Measurements from ENCODE around the gene KLF7. TPM values are rescaled to one million over a fixed set of nuclear protein-coding genes. Genes with fewer than 3 reads are reported as not detected.

KLF7 gene
- total and polyA plus RNA-seq, 8 donors: 2.7 to 33.0 (median 7.3) TPM

DNA sequence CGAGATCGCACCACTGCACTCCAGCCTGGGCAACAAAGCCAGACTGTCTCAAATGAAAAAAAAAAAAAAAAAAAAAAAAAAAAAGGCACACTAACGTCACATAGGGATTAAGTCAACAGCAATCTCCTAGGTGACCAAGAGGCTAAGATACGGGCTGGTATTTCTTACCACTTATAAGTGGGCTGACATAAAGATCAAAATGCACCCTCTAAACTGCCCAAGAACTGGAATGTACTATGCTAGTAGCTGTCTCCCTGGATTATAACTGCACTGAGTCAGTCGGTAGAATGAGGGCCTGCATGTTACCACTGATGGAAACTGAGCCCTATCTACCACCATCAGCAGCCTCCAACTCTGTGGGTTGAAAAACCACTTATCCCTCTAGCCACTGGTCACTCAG is 80.6 kb downstream of the KLF7 start:
- no peaks in the 10 kb centered on the region for H3K9me3 ChIP-seq
- peak in 1 of 2 donors; percentile 42 for DNase-seq
- no peak for TF ChIP-seq EP300 (IDR thresholded peaks at IDR 0.05)
- TF ChIP-seq POLR2A (IDR thresholded peaks at IDR 0.05): no peak
- TF ChIP-seq, protein P1, sequence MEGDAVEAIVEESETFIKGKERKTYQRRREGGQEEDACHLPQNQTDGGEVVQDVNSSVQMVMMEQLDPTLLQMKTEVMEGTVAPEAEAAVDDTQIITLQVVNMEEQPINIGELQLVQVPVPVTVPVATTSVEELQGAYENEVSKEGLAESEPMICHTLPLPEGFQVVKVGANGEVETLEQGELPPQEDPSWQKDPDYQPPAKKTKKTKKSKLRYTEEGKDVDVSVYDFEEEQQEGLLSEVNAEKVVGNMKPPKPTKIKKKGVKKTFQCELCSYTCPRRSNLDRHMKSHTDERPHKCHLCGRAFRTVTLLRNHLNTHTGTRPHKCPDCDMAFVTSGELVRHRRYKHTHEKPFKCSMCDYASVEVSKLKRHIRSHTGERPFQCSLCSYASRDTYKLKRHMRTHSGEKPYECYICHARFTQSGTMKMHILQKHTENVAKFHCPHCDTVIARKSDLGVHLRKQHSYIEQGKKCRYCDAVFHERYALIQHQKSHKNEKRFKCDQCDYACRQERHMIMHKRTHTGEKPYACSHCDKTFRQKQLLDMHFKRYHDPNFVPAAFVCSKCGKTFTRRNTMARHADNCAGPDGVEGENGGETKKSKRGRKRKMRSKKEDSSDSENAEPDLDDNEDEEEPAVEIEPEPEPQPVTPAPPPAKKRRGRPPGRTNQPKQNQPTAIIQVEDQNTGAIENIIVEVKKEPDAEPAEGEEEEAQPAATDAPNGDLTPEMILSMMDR (IDR thresholded peaks at IDR 0.05): no peak
- TF ChIP-seq POLR2AphosphoS5 (IDR thresholded peaks at IDR 0.05): no peak
- no peaks in the 10 kb centered on the region for H3K27me3 ChIP-seq
- intact Hi-C loops (cut with DNase I; ENCODE audit: low total_unique reads): no loop called here
- H3K4me3 ChIP-seq: no peak overlapping the region
- 33 to 61% (median 54%) methylated on average over 5 of the region's 5 CpGs for WGBS, 5 donors
- H3K4me1 ChIP-seq: peaks cover 19 to 60% (median 32%) of the 10 kb centered on the region in 4 donors
- H3K36me3 ChIP-seq: peaks cover 11 to 62% (median 46%) of the 10 kb centered on the region in 4 donors
- H3K27ac ChIP-seq: peak overlapping the region in 4 of 5 donors; percentile 4 to 72 (median 20)

DNA sequence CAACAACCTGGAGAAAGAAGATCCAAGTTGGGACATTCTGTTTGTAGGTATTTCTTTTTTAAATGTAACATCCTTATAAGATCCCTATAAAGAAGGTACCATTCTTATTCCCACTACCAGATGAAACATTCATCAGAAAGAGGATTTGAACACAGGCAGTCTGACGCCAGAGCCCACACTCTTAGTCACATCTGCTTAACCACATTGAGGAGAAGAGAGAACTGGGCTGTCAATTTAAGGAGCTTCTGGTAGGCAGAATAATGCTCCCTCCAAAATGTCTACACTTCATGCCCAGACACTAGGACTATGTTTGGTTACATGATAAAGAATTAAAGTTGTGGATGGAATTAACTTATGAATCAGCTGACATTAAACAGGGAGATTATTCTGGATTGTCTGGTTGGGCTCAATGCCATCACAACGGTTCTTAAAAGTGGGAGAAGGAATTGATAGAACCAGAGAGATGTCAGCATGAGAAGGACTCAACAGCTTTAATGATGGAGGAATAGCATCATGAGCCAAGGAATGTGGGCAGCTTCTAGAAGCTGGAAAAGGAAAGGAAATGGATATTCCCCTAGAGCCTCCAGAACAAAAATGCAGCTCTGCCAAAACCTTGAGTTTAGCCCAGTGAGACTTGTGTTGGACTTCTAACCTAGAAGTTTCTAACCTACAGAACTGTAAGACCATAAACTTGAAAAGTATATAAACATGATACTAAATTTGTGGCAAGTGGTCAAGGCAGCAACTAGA is 82.2 kb downstream of the KLF7 start:
- intact Hi-C loops (cut with DNase I; ENCODE audit: low total_unique reads): no loop called here
- WGBS, 5 donors: 46 to 79% (median 57%) methylated on average over 2 of the region's 2 CpGs
- H3K4me1 ChIP-seq: peaks cover 5 to 44% (median 19%) of the 10 kb centered on the region in 4 donors
- peaks cover 19 to 78% (median 62%) of the 10 kb centered on the region in 4 donors for H3K36me3 ChIP-seq
- TF ChIP-seq, protein P1 (IDR thresholded peaks at IDR 0.05): no peak
- TF ChIP-seq POLR2AphosphoS5 (IDR thresholded peaks at IDR 0.05) (no peak), EP300 (IDR thresholded peaks at IDR 0.05) (no peak), POLR2A (IDR thresholded peaks at IDR 0.05) (no peak)
- H3K27me3 ChIP-seq: no peaks in the 10 kb centered on the region
- no peaks in the 10 kb centered on the region for H3K9me3 ChIP-seq
- H3K4me3 ChIP-seq: no peak overlapping the region
- H3K27ac ChIP-seq: peak overlapping the region in 4 of 5 donors; percentile 50 to 80 (median 67)
- no peak for DNase-seq

DNA sequence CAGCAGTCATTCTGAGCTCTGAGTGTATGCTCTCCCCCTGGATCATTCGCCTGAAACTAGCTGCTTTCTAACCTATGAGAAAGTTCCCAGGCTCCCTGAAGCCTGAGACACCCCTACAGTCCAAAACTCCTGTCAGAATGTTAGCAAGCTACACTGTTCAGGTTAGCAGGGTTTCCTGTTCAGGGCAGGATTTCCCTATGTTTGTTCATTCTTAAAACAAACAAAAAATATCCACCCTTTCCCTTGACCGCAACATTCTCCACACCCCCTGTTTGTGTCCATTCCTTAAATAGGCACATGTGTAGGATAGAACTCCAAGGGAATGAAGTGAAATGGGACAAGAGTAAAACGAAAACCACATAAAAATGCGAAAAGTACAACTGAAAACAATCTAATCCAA is 83.1 kb downstream of the KLF7 start:
- DNase-seq: peak in 1 of 2 donors; percentile 37
- peaks cover 19 to 80% (median 68%) of the 10 kb centered on the region in 4 donors for H3K36me3 ChIP-seq
- 22 to 54% (median 29%) methylated on average over 4 of the region's 4 CpGs for WGBS, 5 donors
- H3K4me3 ChIP-seq: peak overlapping the region in 1 of 4 donors; percentile 1
- TF ChIP-seq POLR2A (IDR thresholded peaks at IDR 0.05) (no peak), POLR2AphosphoS5 (IDR thresholded peaks at IDR 0.05) (peak in 1 of 3 donors; percentile 50)
- intact Hi-C loops (cut with DNase I; ENCODE audit: low total_unique reads): no loop called here
- peaks cover 5 to 40% (median 18%) of the 10 kb centered on the region in 4 donors for H3K4me1 ChIP-seq
- no peaks in the 10 kb centered on the region for H3K9me3 ChIP-seq
- H3K27ac ChIP-seq: peak overlapping the region; percentile 50 to 87 (median 72)
- no peaks in the 10 kb centered on the region for H3K27me3 ChIP-seq

DNA sequence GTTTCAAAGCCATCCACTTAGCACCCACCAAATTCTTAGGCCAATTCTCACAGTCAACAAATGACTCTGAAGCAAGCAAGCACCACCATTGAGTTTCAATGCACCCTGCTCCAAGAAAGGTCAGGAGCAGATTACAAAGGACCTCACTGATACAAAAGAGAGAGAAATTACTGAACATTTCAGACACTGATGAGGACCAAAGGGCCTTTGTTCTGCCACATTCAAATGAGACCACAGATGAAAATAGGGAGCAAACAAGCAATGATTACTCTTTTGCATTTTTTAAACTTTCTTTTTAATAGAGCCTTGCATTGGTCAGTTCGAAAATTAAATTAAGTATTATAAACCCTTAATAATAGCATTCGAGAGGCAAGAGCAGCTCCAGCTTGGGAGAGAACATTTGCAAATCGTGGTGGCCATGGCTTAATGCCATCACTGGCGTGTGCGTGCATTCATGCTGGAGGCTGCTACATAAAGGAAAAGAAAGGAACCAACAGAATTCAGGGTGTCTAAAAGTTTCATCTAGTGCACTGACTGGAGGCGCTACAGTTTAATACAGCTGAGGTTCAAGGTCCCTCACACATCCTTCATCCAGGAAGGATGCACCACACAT is 87.5 kb downstream of the KLF7 start:
- TF ChIP-seq POLR2A (IDR thresholded peaks at IDR 0.05): no peak
- no peak for TF ChIP-seq EP300 (IDR thresholded peaks at IDR 0.05)
- TF ChIP-seq, protein P1 (IDR thresholded peaks at IDR 0.05): no peak
- TF ChIP-seq POLR2AphosphoS5 (IDR thresholded peaks at IDR 0.05): no peak
- H3K4me1 ChIP-seq: peaks cover 16 to 52% (median 34%) of the 10 kb centered on the region in 4 donors
- H3K9me3 ChIP-seq: no peaks in the 10 kb centered on the region
- WGBS, 5 donors: 81 to 96% (median 93%) methylated on average over 6 of the region's 6 CpGs
- no peak overlapping the region for H3K27ac ChIP-seq
- no peak for DNase-seq
- no peak overlapping the region for H3K4me3 ChIP-seq
- peaks cover 19 to 54% (median 46%) of the 10 kb centered on the region in 4 donors for H3K36me3 ChIP-seq
- intact Hi-C loops (cut with DNase I; ENCODE audit: low total_unique reads): no loop called here
- H3K27me3 ChIP-seq: no peaks in the 10 kb centered on the region
